ENCODE data around the gene SKA2. TPM values are rescaled to one million over a fixed set of nuclear protein-coding genes. Genes with fewer than 3 reads are reported as not detected.

SKA2 gene
- total and polyA plus RNA-seq, 9 of the 15 experiments (the other 6 are each of a cell fraction or from before 2014, with no cell fraction given) = 58.1 to 183 (median 133) TPM

- peak; percentile 60; the same call in 1 of the 2 replicates for TF ChIP-seq TFAP4 (CRISPR knock-in tag; IDR thresholded peaks at IDR 0.05; ENCODE audit: borderline replicate concordance)
- no peak for TF ChIP-seq ZNF347 (CRISPR knock-in tag; IDR thresholded peaks at IDR 0.05; ENCODE audit: low read depth)
- peak; percentile 72 for TF ChIP-seq NEUROD1 (IDR thresholded peaks at IDR 0.05; ENCODE audit: borderline replicate concordance, low read depth, low read length, partially characterized antibody)
- TF ChIP-seq NRF1 (conservative IDR thresholded peaks at IDR 0.05 in 1 of 2, IDR thresholded peaks at IDR 0.05 in 1 of 2) = peak; percentile 18 to 51; a peak in 3 of 4 replicates
- TF ChIP-seq THRB (CRISPR knock-in tag; conservative IDR thresholded peaks at IDR 0.05) = 0 out of 2 replicates have a peak, but pooled peaks have one; percentile 18
- TF ChIP-seq CREM (IDR thresholded peaks at IDR 0.05; ENCODE audit: low read depth) = no peak; the same call in none of the 2 replicates
- TF ChIP-seq MLX (CRISPR knock-in tag; conservative IDR thresholded peaks at IDR 0.05) = no peak
- no peak for TF ChIP-seq RFX5 (IDR thresholded peaks at IDR 0.05; ENCODE audit: low read depth, low read length)
- TF ChIP-seq SMARCC2 (IDR thresholded peaks at IDR 0.05; ENCODE audit: low read depth) = peak; percentile 46; the same call in 1 of the 2 replicates
- peak; percentile 96 for TF ChIP-seq E2F4 (CRISPR knock-in tag; IDR thresholded peaks at IDR 0.05; ENCODE audit: low read depth)
- TF ChIP-seq EWSR1 (IDR thresholded peaks at IDR 0.05; ENCODE audit: borderline replicate concordance, low read depth, partially characterized antibody) = no peak
- TF ChIP-seq NKRF (IDR thresholded peaks at IDR 0.05; ENCODE audit: borderline replicate concordance) = peak; percentile 73; the same call in 1 of the 2 replicates
- TF ChIP-seq CBX5 (IDR thresholded peaks at IDR 0.05; ENCODE audit: borderline replicate concordance, low read depth) = no peak
- peak; percentile 72; the same call in 1 of the 2 replicates for TF ChIP-seq PHF21A (IDR thresholded peaks at IDR 0.05; ENCODE audit: borderline replicate concordance, low read depth)
- no peak for TF ChIP-seq PBX2 (CRISPR knock-in tag; IDR thresholded peaks at IDR 0.05; ENCODE audit: low read depth)
- TF ChIP-seq PBX2 (tag; conservative IDR thresholded peaks at IDR 0.05; ENCODE audit: low read depth) = no peak
These were observed 622 bp upstream of the SKA2 start, which contains the start of gene PRR11 (continued) for GRCh38 chr17:59155439-59156177.

All from K562 (cell line).